BLaER1 (cell line): ENCODE data around the gene ANKS1A.

Experiments used
- H3K27ac ChIP-seq: shearing (Covaris generic); formaldehyde crosslinking; 2 replicates; pipeline ENCODE4 v1.8.1; 2022
- H3K27me3 ChIP-seq: shearing (Covaris generic); formaldehyde crosslinking; 2 replicates; pipeline ENCODE4 v1.8.1; 2022
- H3K36me3 ChIP-seq: shearing (Covaris generic); formaldehyde crosslinking; 2 replicates; pipeline ENCODE4 v1.8.1; 2022
- H3K4me1 ChIP-seq: shearing (Covaris generic); formaldehyde crosslinking; 2 replicates; pipeline ENCODE4 v1.8.1; 2022
- H3K4me2 ChIP-seq: shearing (Covaris generic); formaldehyde crosslinking; 2 replicates; pipeline ENCODE4 v1.8.1; 2022
- H3K4me3 ChIP-seq: shearing (Covaris generic); formaldehyde crosslinking; 2 replicates; pipeline ENCODE4 v1.8.1; 2022
- H3K9ac ChIP-seq: shearing (Covaris generic); formaldehyde crosslinking; 2 replicates; pipeline ENCODE4 v1.8.1; 2022
- H3K9me3 ChIP-seq: shearing (Covaris generic); formaldehyde crosslinking; 2 replicates; pipeline ENCODE4 v1.8.1; 2022
- H4K20me1 ChIP-seq: shearing (Covaris generic); formaldehyde crosslinking; 2 replicates; pipeline ENCODE4 v1.8.1; 2022
- Cebpa-rat ChIP-seq: shearing (Covaris generic); IDR thresholded peaks from 2 replicates; pipeline ENCODE4 v1.8.1; 2022

ANKS1A gene

GRCh38 chr6:34916348-34916967 is 27.4 kb downstream of the ANKS1A start:
- H3K9ac ChIP-seq, result no peak overlapping the region
- no peak for TF ChIP-seq Cebpa-rat
- H3K9me3 ChIP-seq, result peaks cover 6% of the 10 kb centered on the region
- peaks cover 54% of the 10 kb centered on the region for H3K4me1 ChIP-seq
- H3K27ac ChIP-seq, result no peak overlapping the region
- peaks cover 43% of the 10 kb centered on the region for H4K20me1 ChIP-seq
- H3K4me2 ChIP-seq, result no peak overlapping the region
- H3K4me3 ChIP-seq, result no peak overlapping the region
- no peaks in the 10 kb centered on the region for H3K27me3 ChIP-seq
- peaks cover 19% of the 10 kb centered on the region for H3K36me3 ChIP-seq

GRCh38 chr6:34917626-34918285 is 28.7 kb downstream of the ANKS1A start:
- peaks cover 46% of the 10 kb centered on the region for H3K4me1 ChIP-seq
- 0 out of 2 replicates have a peak overlapping the region, but pooled peaks have one; percentile 9 for H3K4me2 ChIP-seq

GRCh38 chr6:34919651-34920050 is 30.6 kb downstream of the ANKS1A start:
- Histone ChIP-seq H4K20me1 (0 out of 2 replicates have a peak, but pooled peaks cover 13% of the 10 kb centered on the region), H3K4me3 (peak overlapping the region; percentile 29; the same call in 1 of the 2 replicates), H3K4me1 (peaks cover 37% of the 10 kb centered on the region), H3K9me3 (peaks cover 6% of the 10 kb centered on the region), H3K36me3 (peaks cover 22% of the 10 kb centered on the region), H3K9ac (no peak overlapping the region), H3K27me3 (no peaks in the 10 kb centered on the region; the same call in 1 of the 2 replicates), H3K27ac (peak overlapping the region; percentile 47), H3K4me2 (peak overlapping the region; percentile 69)
- no peak for TF ChIP-seq Cebpa-rat

More at GRCh38 chr6:34917626-34918285, 28.7 kb downstream of the ANKS1A start:
- Histone ChIP-seq H3K27ac (no peak overlapping the region; the same call in 1 of the 2 replicates), H3K9me3 (peaks cover 6% of the 10 kb centered on the region), H3K4me3 (no peak overlapping the region), H3K36me3 (peaks cover 22% of the 10 kb centered on the region), H3K27me3 (no peaks in the 10 kb centered on the region), H4K20me1 (peaks cover 30% of the 10 kb centered on the region), H3K9ac (no peak overlapping the region)
- TF ChIP-seq Cebpa-rat, result no peak

GRCh38 chr6:34920097-34920496 is 31.0 kb downstream of the ANKS1A start:
- Histone ChIP-seq H4K20me1 (0 out of 2 replicates have a peak, but pooled peaks cover 9% of the 10 kb centered on the region), H3K4me2 (peak overlapping the region; percentile 69; the same call in 1 of the 2 replicates), H3K9me3 (peaks cover 6% of the 10 kb centered on the region), H3K36me3 (peaks cover 22% of the 10 kb centered on the region), H3K27me3 (no peaks in the 10 kb centered on the region; the same call in 1 of the 2 replicates), H3K27ac (no peak overlapping the region), H3K4me1 (peaks cover 37% of the 10 kb centered on the region), H3K4me3 (no peak overlapping the region), H3K9ac (no peak overlapping the region)
- no peak for TF ChIP-seq Cebpa-rat

- no peak for TF ChIP-seq Cebpa-rat
- no peak overlapping the region for H3K4me2 ChIP-seq
- H3K4me1 ChIP-seq, result peaks cover 34% of the 10 kb centered on the region
- H3K9me3 ChIP-seq, result peaks cover 6% of the 10 kb centered on the region
- no peak overlapping the region for H3K4me3 ChIP-seq
- H3K9ac ChIP-seq, result no peak overlapping the region
- H3K27ac ChIP-seq, result no peak overlapping the region
- H3K27me3 ChIP-seq, result no peaks in the 10 kb centered on the region; the same call in 1 of the 2 replicates
- peaks cover 20% of the 10 kb centered on the region for H4K20me1 ChIP-seq
- peaks cover 18% of the 10 kb centered on the region for H3K36me3 ChIP-seq
These were observed 33.2 kb downstream of the ANKS1A start for GRCh38 chr6:34922177-34922663.

- no peak for TF ChIP-seq Cebpa-rat
- H3K9me3 ChIP-seq, result no peaks in the 10 kb centered on the region
These were observed 36.0 kb downstream of the ANKS1A start for GRCh38 chr6:34924831-34925625.

GRCh38 chr6:34926655-34927054 is 37.6 kb downstream of the ANKS1A start:
- H3K36me3 ChIP-seq, result peaks cover 1% of the 10 kb centered on the region; the same call in 1 of the 2 replicates
- no peaks in the 10 kb centered on the region; the same call in 1 of the 2 replicates for H3K27me3 ChIP-seq
- H3K4me1 ChIP-seq, result no peaks in the 10 kb centered on the region
- no peaks in the 10 kb centered on the region for H3K9me3 ChIP-seq
- H3K4me3 ChIP-seq, result no peak overlapping the region
- no peak overlapping the region for H3K4me2 ChIP-seq
- H3K27ac ChIP-seq, result no peak overlapping the region
- H4K20me1 ChIP-seq, result peaks cover 46% of the 10 kb centered on the region
- H3K9ac ChIP-seq, result no peak overlapping the region
- no peak for TF ChIP-seq Cebpa-rat

More at GRCh38 chr6:34924831-34925625, 36.0 kb downstream of the ANKS1A start:
- peaks cover 6% of the 10 kb centered on the region; the same call in 1 of the 2 replicates for H3K4me1 ChIP-seq
- H3K4me3 ChIP-seq, result no peak overlapping the region
- H3K27me3 ChIP-seq, result no peaks in the 10 kb centered on the region; the same call in 1 of the 2 replicates
- H3K4me2 ChIP-seq, result no peak overlapping the region
- peaks cover 42% of the 10 kb centered on the region for H4K20me1 ChIP-seq
- H3K27ac ChIP-seq, result no peak overlapping the region
- H3K9ac ChIP-seq, result no peak overlapping the region
- peaks cover 4% of the 10 kb centered on the region; the same call in 1 of the 2 replicates for H3K36me3 ChIP-seq

- Histone ChIP-seq H3K4me3 (no peak overlapping the region), H3K27ac (no peak overlapping the region), H3K9me3 (no peaks in the 10 kb centered on the region), H3K4me1 (no peaks in the 10 kb centered on the region), H3K27me3 (no peaks in the 10 kb centered on the region; the same call in 1 of the 2 replicates), H3K9ac (no peak overlapping the region), H3K36me3 (no peaks in the 10 kb centered on the region), H3K4me2 (no peak overlapping the region), H4K20me1 (peaks cover 46% of the 10 kb centered on the region)
- no peak for TF ChIP-seq Cebpa-rat
These were observed 39.2 kb downstream of the ANKS1A start for GRCh38 chr6:34928220-34928619.

- H3K9ac ChIP-seq, result no peak overlapping the region
- peaks cover 46% of the 10 kb centered on the region for H4K20me1 ChIP-seq
- H3K27ac ChIP-seq, result no peak overlapping the region
- no peak for TF ChIP-seq Cebpa-rat
- H3K27me3 ChIP-seq, result no peaks in the 10 kb centered on the region
- H3K4me3 ChIP-seq, result no peak overlapping the region
- H3K4me2 ChIP-seq, result no peak overlapping the region
- H3K4me1 ChIP-seq, result no peaks in the 10 kb centered on the region
- no peaks in the 10 kb centered on the region for H3K9me3 ChIP-seq
- no peaks in the 10 kb centered on the region for H3K36me3 ChIP-seq
These were observed 39.6 kb downstream of the ANKS1A start for GRCh38 chr6:34928695-34929094.
